Measurements from ENCODE around the gene FLNB.
"Not testable (repeated sequence)": the region's sequence is repeated elsewhere in the genome, so short reads cannot be mapped to it uniquely, and the experiment has no call there.

Gene FLNB

GRCh38 chr3:58190882-58191281, 182.7 kb downstream of the FLNB start:
- no peak for DNase-seq

- no peak for DNase-seq
Measured at GRCh38 chr3:58191361-58191991, 183.3 kb downstream of the FLNB start.

GRCh38 chr3:58192069-58192468, 183.8 kb downstream of the FLNB start:
- DNase-seq: no peak

GRCh38 chr3:58193682-58194407, 185.6 kb downstream of the FLNB start:
- no peak for DNase-seq

- no peak for DNase-seq
Measured at GRCh38 chr3:58197588-58197987, 189.4 kb downstream of the FLNB start.

- DNase-seq: no peak
Measured at GRCh38 chr3:58198362-58198761, 190.1 kb downstream of the FLNB start.

- no peak for DNase-seq
Measured at GRCh38 chr3:58198804-58199203, 190.6 kb downstream of the FLNB start.

- DNase-seq: no peak
Measured at GRCh38 chr3:58200121-58200709, 192.0 kb downstream of the FLNB start.

- DNase-seq: no peak
Measured at GRCh38 chr3:58200846-58201355, 192.7 kb downstream of the FLNB start.

GRCh38 chr3:58201451-58201850, 193.2 kb downstream of the FLNB start:
- not testable (repeated sequence) for DNase-seq

- DNase-seq: no peak
Measured at GRCh38 chr3:58202917-58203360, 194.7 kb downstream of the FLNB start.

- DNase-seq: no peak
Measured at GRCh38 chr3:58203541-58203940, 195.3 kb downstream of the FLNB start.

GRCh38 chr3:58204720-58205119, 196.5 kb downstream of the FLNB start:
- DNase-seq: no peak

GRCh38 chr3:58205981-58206380, 197.8 kb downstream of the FLNB start:
- DNase-seq: no peak

- DNase-seq: no peak
Measured at GRCh38 chr3:58206406-58207011, 198.3 kb downstream of the FLNB start.

GRCh38 chr3:58207954-58208353, 199.7 kb downstream of the FLNB start:
- DNase-seq: no peak

GRCh38 chr3:58209933-58210332, 201.7 kb downstream of the FLNB start:
- DNase-seq: no peak

- DNase-seq: no peak
Measured at GRCh38 chr3:58210761-58211460, 202.7 kb downstream of the FLNB start, which contains the start of gene DNASE1L3. Gene DNASE1L3 (minus strand): TSS chr3:58210972. CDS start chr3:58210906, 66 bp downstream.

GRCh38 chr3:58214484-58215316, 206.5 kb downstream of the FLNB start:
- no peak for DNase-seq

- no peak for DNase-seq
Measured at GRCh38 chr3:58215317-58216025, 207.2 kb downstream of the FLNB start.

Data from NCI-H2029 treated with DMSO at 0.1 percent for 48 hours (cell line).